ENCODE data around the gene OXNAD1.

OXNAD1 gene

GRCh38 chr3:16248556-16248955 lies 16.5 kb upstream of the OXNAD1 start:
- DNase-seq, result no peak

DNA sequence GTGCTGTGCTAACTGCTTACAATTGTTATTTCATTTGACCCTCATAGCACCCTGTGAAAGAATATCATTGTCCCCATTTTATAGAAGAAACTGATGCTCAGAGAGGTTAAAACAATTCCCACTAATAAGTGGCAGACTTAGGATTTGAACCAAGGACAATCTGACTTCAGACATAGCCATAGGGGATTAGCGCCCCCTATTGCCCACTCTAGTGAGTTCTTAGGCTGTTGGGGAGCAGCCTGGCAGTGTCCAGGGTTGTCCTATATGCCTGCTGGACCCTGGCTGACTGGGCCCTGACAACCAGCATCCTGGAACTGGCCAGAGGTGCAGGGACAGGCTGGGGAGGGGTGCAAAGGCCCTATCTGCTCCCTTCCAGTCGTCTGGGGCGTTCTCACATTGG lies 15.7 kb upstream of the OXNAD1 start:
- DNase-seq, result no peak

DNA sequence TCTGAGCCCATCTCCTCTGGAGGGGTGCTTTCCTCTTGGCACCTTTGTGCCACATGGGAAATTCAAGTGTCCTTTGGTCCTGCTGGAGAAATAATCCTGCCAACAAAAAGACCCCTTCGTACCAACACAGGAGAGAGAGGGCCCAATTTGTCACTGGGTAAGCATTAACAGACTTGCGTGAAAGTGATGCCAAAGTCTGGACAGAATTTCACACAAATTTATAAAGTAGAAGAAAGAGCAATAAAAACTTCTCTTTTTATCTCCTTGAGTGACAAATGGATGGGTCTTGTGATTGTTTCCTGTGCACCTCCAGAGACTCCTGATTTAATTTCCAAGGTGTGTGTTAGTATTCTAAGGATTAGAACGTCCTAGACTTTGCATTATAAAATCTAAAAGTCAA lies 15.1 kb upstream of the OXNAD1 start:
- no peak for DNase-seq

GRCh38 chr3:16251316-16252085 lies 13.5 kb upstream of the OXNAD1 start:
- no peak for DNase-seq

DNA sequence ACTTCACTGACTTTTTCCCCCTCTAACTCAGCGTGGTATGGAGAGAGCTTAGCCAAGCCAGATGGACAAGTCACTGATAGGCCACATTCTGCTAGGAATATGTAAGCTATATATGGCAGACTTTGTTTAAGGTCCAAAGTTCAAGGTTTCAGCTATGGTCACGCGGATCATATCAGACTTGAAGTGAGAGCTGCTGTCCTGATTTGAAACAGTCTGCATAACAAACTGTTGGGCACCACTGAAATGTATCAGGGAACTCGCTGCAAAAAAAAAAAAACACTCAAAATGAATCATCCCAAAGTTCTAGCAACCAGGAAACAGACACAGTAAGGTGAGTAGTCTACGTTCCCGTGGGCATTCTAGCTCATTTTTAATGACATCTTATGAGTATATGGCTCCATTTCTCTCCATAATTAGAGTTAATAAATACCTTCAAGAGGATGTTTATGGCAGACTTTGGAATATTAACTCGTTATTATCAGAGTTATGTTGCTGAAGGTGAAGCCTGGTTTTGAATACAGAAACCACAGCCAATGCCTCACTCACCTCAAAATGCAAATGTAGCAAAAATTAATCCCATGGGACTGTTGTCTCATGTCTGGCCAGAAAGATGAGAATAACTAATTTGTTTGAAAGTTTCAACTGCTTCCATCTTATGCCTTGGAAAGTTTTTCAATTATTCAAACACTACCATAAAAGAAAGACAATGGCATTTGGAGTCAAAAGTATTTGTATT lies 12.6 kb upstream of the OXNAD1 start:
- no peak for DNase-seq

GRCh38 chr3:16252988-16253387 lies 12.0 kb upstream of the OXNAD1 start:
- no peak for DNase-seq

DNA sequence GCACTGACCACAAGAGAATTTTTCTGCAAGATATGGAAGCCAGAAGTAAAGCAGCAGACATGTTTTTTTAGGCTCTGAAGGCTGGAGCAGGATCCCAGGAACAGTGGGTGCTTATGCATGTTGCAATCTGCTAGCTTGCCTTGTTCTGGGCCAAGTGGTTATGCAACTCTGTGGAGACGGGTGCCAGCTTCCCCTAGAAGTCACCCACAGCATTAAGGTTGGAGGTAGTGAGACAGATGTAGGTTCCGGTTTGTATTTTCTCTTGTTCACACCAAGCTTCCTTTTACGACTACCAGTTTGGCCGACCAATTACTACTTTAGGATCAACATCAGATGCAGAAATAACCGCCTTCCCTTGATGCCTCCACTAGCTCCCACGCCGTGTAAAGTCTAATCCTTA lies 11.4 kb upstream of the OXNAD1 start:
- no peak for DNase-seq

DNA sequence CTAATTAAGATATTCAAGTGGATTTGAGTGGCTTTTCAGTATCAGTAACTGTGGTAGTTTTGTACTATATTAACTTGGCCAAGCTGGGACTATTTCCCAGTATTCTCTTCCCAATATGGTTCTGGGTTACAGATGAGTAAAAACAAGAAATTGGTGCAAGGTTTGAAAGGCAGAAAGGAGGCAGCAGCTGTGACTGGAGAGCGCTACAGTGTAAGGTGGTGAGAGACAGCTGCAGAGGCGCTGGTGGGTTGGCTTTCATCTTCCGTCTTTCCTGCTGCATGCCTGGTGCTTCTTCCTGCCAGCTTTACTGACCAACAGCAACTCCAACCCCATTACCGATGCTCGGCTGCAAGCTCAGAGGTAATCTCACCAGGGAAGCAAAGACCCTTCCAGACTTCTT lies 10.1 kb upstream of the OXNAD1 start:
- no peak for DNase-seq

DNA sequence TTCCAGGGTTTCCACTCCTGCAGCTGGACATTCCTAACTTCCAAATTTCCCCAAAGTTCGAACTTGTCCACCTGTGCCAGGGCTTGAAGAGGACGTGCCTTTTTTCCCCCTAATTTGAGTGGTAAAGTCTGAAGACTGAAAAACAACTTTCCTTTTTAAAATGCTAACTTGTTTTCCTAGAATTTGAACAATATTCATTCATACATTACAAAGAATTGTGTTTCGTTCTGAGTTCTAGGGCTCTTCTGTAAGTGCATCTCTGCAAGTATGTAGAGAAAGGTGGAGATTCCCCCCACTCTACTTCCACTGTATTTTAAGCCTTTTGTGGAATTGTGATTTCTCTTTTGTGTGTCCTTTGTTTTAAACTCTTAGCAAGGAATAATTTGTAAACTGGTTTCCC lies 9.7 kb upstream of the OXNAD1 start:
- DNase-seq, result no peak

DNA sequence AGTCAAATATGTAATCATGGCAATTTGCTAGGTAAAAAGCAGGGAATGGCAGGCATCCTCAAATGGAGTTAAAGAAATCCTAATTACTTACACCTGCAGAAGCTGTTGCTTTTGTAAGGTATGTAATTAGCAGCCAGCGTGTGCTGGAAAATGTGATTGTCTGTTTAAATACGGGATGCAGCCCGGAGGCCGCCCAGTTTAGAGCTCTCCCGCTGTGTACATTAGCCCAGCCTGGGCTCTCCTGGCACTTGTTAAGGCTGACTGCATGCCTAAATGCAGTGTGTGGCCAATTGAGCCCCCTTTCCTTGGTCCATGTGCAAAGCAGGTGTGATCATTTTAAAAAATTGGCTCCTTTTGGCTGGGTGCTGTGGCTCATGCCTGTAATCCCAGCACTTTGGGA lies 9.3 kb upstream of the OXNAD1 start:
- DNase-seq, result no peak

DNA sequence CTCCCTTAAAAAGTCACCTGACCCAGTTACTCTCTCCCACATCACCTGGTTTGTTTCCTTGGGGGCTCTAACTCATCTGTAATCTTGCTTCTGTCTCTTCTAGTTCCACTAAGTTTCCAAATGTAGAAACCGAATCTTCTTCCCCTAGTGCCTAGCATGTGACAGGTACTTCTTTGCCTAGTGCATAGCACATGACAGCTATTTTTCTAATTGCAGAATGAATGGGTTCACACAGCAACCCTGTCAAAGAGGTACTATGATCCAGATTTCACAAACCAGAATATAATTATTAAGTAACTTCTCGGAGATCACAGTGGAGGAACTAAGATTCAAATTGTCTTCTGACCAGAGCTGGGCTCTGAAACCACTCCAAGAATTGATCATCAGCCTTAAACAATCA lies 7.7 kb upstream of the OXNAD1 start:
- no peak for DNase-seq

- no peak for DNase-seq
Measured at GRCh38 chr3:16258177-16258576, 6.8 kb upstream of the OXNAD1 start.

DNA sequence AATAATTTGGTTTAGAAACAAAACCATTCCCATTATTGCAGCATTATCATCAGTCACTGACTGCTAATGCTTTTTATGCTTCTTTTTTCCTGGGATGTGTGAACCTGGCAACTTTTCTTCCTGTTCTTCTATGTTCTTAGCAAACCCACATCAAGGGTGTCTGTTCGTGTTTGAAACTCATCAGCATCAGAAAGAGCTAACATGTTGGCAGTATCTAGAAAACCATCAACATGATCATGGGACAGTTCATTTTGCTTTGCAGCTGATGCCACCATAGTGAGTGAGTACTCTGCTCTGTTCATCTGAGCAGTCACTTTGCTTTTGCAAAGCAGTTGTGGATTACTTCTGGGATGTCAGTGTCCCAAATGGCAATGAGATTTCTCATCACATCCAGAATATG lies 6.1 kb upstream of the OXNAD1 start:
- no peak for DNase-seq

DNA sequence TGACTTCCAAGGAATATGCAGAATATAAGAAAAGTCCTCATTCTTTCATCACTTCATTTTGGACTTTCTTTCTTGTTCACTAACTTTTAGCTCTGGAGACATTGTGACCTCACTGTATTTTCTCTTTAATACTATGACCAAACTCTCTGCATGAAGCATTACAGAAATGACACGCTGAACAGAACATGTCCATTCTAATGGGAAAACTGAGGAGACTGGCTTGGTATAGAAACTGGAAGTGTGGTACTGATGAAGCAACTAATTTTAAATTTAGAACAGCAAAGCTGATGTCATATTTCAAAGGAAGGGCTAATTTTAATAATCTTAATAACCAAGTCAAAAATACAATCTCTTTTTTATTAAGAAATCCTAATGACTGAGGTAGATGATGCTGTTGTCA lies 5.0 kb upstream of the OXNAD1 start:
- DNase-seq, result no peak

- DNase-seq, result no peak
Measured at GRCh38 chr3:16262174-16262573, 2.8 kb upstream of the OXNAD1 start.

GRCh38 chr3:16264174-16264707 lies 771 bp upstream of the OXNAD1 start:
- no peak for DNase-seq

- no peak for DNase-seq
Measured at GRCh38 chr3:16265455-16265786, 409 bp downstream of the OXNAD1 start.

- no peak for DNase-seq
Measured at GRCh38 chr3:16266714-16267113, 1.7 kb downstream of the OXNAD1 start.

GRCh38 chr3:16270855-16271254 lies 5.8 kb downstream of the OXNAD1 start:
- no peak for DNase-seq

DNA sequence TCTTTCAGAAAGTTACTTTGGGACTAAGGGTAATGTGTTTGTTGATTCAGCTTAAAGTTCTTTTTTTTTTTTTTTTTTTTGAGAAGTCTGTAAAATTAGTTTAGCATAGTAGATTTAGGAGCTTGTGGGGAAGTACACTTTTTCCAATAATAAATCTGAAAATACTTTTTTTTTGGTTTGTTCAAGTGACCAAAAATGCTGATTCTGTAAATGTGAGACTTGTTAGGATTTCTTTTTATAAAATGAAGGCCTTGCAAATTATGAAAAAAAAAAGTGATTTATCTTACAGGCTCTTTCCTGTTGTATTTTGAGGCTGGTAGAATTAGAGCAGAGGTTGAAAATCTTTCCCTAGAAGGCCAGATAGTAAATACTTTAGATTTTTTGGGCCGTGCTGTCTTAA lies 7.6 kb downstream of the OXNAD1 start:
- DNase-seq, result no peak

DNA sequence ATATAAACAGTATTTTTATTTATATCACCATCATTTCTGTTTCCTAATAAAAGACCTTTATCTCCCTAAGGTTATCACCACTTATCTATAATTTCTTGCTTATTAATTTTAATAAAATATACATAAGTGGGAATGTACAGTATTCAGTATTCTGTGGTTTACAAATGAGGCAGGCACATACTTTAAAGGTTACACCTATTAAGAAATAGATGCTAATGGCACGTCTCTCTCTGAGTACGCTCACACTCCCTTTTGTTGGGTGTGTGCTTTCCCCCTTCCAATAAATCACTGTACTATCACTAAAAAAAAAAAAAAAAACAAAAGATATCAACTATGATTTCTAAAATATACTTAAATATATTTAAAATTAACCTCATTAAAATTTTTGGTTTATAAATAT lies 8.9 kb downstream of the OXNAD1 start:
- no peak for DNase-seq

GRCh38 chr3:16277471-16277870 lies 12.5 kb downstream of the OXNAD1 start:
- no peak for DNase-seq

DNA sequence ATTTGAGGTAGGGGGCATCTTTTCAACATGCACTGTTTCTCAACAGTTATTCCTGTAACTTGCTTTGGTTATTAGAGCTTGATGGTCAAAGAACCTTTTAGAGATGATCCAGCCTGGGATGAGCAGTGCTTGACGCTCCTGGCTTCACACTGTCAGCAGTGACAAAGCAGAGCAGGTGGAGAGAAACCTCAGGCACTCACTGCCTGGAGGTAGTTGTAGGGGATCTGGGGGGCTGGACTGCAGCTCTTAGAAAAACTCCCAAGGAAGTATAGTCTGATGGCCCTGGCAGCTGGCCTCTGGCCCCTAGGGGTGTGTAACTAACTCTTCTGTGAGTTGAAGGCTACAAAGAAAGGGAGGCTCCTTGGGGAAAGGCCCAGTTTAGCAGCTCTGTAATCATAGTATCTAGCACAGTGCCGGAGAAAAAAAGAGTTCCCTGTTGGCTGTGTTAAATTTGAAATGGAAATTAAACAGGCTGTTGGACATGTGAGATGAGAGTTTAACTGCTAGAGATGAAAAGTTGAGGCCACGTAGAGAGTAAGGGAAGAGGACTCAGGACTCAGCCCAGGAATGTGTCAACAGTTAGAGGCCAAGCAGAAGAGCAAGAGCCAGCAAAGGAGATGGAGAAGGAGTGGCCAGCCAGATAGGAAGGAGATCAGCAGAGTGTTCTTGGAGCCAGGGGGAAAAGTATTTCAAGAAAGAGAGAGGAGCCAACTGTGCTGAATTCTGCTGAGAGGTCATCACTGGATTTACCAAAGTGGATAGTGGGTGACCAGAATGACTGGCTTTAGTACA lies 14.2 kb downstream of the OXNAD1 start:
- DNase-seq, result no peak

GRCh38 chr3:16280671-16281070 lies 15.7 kb downstream of the OXNAD1 start:
- no peak for DNase-seq

All from NCI-H187 (cell line).